Glutamatergic neuron (in vitro differentiated cells): ENCODE measurements around the gene KLHDC8A. TPM values are rescaled to one million over a fixed set of nuclear protein-coding genes. Genes with fewer than 3 reads are reported as not detected.

Experiments
- DNase-seq: peaks from one replicate; pipeline ENCODE4 v3.0.0; 2022
- H3K27ac Mint-ChIP-seq: one replicate; pipeline ENCODE4 v1.8.0; 2020; ENCODE audit warnings: mild to moderate bottlenecking, mixed read lengths, inconsistent platforms; ENCODE audit not compliant: unreplicated experiment
- H3K27me3 Mint-ChIP-seq: one replicate; pipeline ENCODE4 v1.8.0; 2020; ENCODE audit warnings: mild to moderate bottlenecking, moderate library complexity, mixed read lengths, inconsistent platforms; ENCODE audit not compliant: unreplicated experiment
- H3K36me3 Mint-ChIP-seq: one replicate; pipeline ENCODE4 v1.8.0; 2020; ENCODE audit warnings: mild to moderate bottlenecking, mixed read lengths, inconsistent platforms; ENCODE audit not compliant: unreplicated experiment
- H3K4me1 Mint-ChIP-seq: one replicate; pipeline ENCODE4 v1.8.0; 2020; ENCODE audit warnings: mild to moderate bottlenecking, low read depth, mixed read lengths, inconsistent platforms; ENCODE audit not compliant: unreplicated experiment
- H3K4me3 Mint-ChIP-seq: one replicate; pipeline ENCODE4 v1.8.0; 2020; ENCODE audit warnings: mild to moderate bottlenecking, mixed read lengths, inconsistent platforms; ENCODE audit not compliant: unreplicated experiment
- H3K9me3 Mint-ChIP-seq: one replicate; pipeline ENCODE4 v1.8.0; 2020; ENCODE audit warnings: mild to moderate bottlenecking, moderate library complexity, mixed read lengths, inconsistent platforms; ENCODE audit not compliant: unreplicated experiment
- CTCF ChIP-seq: fragments of 200-600 bp; sonication (generic); IDR thresholded peaks from one replicate; pipeline ENCODE4 v1.5.0; 2021; ENCODE audit not compliant: partially characterized antibody, unreplicated experiment
- total RNA-seq: library from RNA; stranded (reverse); fragmentation: NEBNext Ultra II Directional; extraction: Animal tissue kit (Norgen Biotek cat#: 25700); gene quantifications from one replicate; pipeline ENCODE4 v1.2.1, GENCODE V29; 2021; ENCODE audit not compliant: unreplicated experiment

KLHDC8A gene
- total RNA-seq, 1 donor from 2014 or later = 125 TPM

GRCh38 chr1:205318231-205318991, 38.3 kb downstream of the KLHDC8A start:
- peak overlapping the region; percentile 26 for H3K4me3 Mint-ChIP-seq
- no peak overlapping the region for H3K27ac Mint-ChIP-seq
- peaks cover 3% of the 10 kb centered on the region for H3K27me3 Mint-ChIP-seq
- H3K36me3 Mint-ChIP-seq = no peaks in the 10 kb centered on the region
- TF ChIP-seq CTCF = no peak
- no peak for DNase-seq
- peaks cover 3% of the 10 kb centered on the region for H3K9me3 Mint-ChIP-seq
- H3K4me1 Mint-ChIP-seq = peaks cover 37% of the 10 kb centered on the region

GRCh38 chr1:205317311-205317917, 39.3 kb downstream of the KLHDC8A start:
- H3K27ac Mint-ChIP-seq = no peak overlapping the region
- H3K9me3 Mint-ChIP-seq = peaks cover 7% of the 10 kb centered on the region
- no peak for TF ChIP-seq CTCF
- no peaks in the 10 kb centered on the region for H3K36me3 Mint-ChIP-seq
- DNase-seq = no peak
- peaks cover 7% of the 10 kb centered on the region for H3K27me3 Mint-ChIP-seq
- H3K4me1 Mint-ChIP-seq = peaks cover 44% of the 10 kb centered on the region
- H3K4me3 Mint-ChIP-seq = no peak overlapping the region

- no peak overlapping the region for H3K27ac Mint-ChIP-seq
- H3K36me3 Mint-ChIP-seq = no peaks in the 10 kb centered on the region
- H3K9me3 Mint-ChIP-seq = peaks cover 7% of the 10 kb centered on the region
- H3K4me3 Mint-ChIP-seq = no peak overlapping the region
- no peak for DNase-seq
- no peak for TF ChIP-seq CTCF
- H3K4me1 Mint-ChIP-seq = peaks cover 44% of the 10 kb centered on the region
- peaks cover 7% of the 10 kb centered on the region for H3K27me3 Mint-ChIP-seq
These were observed 40.6 kb downstream of the KLHDC8A start for GRCh38 chr1:205316161-205316566.

GRCh38 chr1:205315008-205315618, 41.6 kb downstream of the KLHDC8A start:
- Mint-ChIP-seq H3K36me3 (no peaks in the 10 kb centered on the region), H3K4me1 (peaks cover 44% of the 10 kb centered on the region), H3K9me3 (peaks cover 4% of the 10 kb centered on the region), H3K27me3 (peaks cover 7% of the 10 kb centered on the region), H3K4me3 (peak overlapping the region; percentile 20), H3K27ac (peak overlapping the region; percentile 90)
- TF ChIP-seq CTCF = no peak
- DNase-seq = no peak
